ENCODE results near the gene CLDN20. TPM values are rescaled to one million over a fixed set of nuclear protein-coding genes. Genes with fewer than 3 reads are reported as not detected.

The CLDN20 gene
- total and polyA plus RNA-seq, 10 of the 15 experiments (the other 5 are each of a cell fraction or from before 2014, with no cell fraction given), result 0.13 to 0.23 TPM; not detected in 8

DNA sequence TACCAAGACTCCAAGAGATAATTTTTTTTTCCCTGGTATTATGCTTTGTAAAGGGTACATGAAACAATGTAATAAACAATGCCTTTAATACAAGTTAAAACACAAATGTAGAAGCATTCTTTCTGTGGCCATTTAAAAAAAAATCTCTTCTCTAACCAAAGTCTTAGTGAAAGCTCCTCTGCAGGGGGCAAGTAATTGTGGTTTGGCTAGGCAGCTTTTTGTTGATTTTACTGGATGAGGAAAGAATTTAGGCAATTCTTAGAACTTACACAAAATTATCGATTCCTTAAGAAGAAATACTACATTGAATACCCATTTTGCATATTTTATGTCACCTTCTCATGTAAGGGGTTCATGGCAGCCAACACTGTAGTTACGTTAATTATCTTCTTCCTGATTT lies 38.1 kb downstream of the CLDN20 start:
- 100% methylated on average over 2 of the region's 2 CpGs for WGBS (ENCODE audit: insufficient coverage, insufficient replicate concordance, low lambda C conversion rate, missing lambda C conversion rate)
- ChIA-PET CTCF (interaction anchor here (1.2 to 1.3 kb wide), 2 partner anchors 24 to 33 kb away, joined by 3 read pairs; no protein-coding TSS in a partner anchor), SMC1A (ENCODE audit: uncharacterized antibody, unreplicated experiment) (interaction anchor here (0.8 to 2.7 kb wide), 5 partner anchors 9 to 53 kb away, joined by 3 to 7 read pairs (median 3); no protein-coding TSS in a partner anchor), RAD21 (ENCODE audit: unreplicated experiment) (no interaction called here), POLR2A (interaction anchor here (1.1 kb wide), 1 partner anchor 12 kb away, joined by 3 read pairs; the partner anchor contains the start of gene TFB1M)
- H4K20me1 ChIP-seq (ENCODE audit: control insufficient read depth, insufficient read depth), result no peaks in the 10 kb centered on the region
- BruUV-seq (replicated peaks), result no TSS peak
- no peaks in the 10 kb centered on the region for H3K79me2 ChIP-seq (ENCODE audit: control insufficient read depth, insufficient read depth, low read length)
- H2AFZ ChIP-seq (ENCODE audit: control insufficient read depth, low read depth, low read length), result no peak overlapping the region
- TF ChIP-seq RAD51 (IDR thresholded peaks at IDR 0.05), result no peak
- no peak for FAIRE-seq
- intact Hi-C loops (cut with micrococcal nuclease; ENCODE audit: unreplicated experiment), result no loop called here
- no peak overlapping the region for H3K27ac ChIP-seq (ENCODE audit: control insufficient read depth, insufficient read depth)
- H3K9ac ChIP-seq (ENCODE audit: control insufficient read depth, insufficient read depth, low read length), result no peak overlapping the region
- DNase-seq (ENCODE audit: low read depth, low spot score), result no peak
- H3K4me3 ChIP-seq, result no peak overlapping the region
- no peak overlapping the region for H3K4me2 ChIP-seq (ENCODE audit: control insufficient read depth, insufficient read depth)
- H3K36me3 ChIP-seq (ENCODE audit: control insufficient read depth in 2 of 2, insufficient read depth in 2 of 2, low read length in 1 of 2), result peaks cover 2 to 7% of the 10 kb centered on the region in 2 experiments; a peak in 3 of 4 replicates
- no peak for ATAC-seq
- H3K9me3 ChIP-seq (replicated peaks; ENCODE audit: control insufficient read depth, insufficient read depth, low read length), result no peaks in the 10 kb centered on the region; the same call in 2 of the 3 replicates
- H3K27me3 ChIP-seq (replicated peaks in 1 of 2; ENCODE audit: control insufficient read depth in 2 of 2, insufficient read depth in 2 of 2, low read length in 1 of 2), result no peaks in the 10 kb centered on the region
- in situ Hi-C loops (cut with MboI), result no loop called here
- no peaks in the 10 kb centered on the region for H3K4me1 ChIP-seq (ENCODE audit: control insufficient read depth, insufficient read depth, low read length)

DNA sequence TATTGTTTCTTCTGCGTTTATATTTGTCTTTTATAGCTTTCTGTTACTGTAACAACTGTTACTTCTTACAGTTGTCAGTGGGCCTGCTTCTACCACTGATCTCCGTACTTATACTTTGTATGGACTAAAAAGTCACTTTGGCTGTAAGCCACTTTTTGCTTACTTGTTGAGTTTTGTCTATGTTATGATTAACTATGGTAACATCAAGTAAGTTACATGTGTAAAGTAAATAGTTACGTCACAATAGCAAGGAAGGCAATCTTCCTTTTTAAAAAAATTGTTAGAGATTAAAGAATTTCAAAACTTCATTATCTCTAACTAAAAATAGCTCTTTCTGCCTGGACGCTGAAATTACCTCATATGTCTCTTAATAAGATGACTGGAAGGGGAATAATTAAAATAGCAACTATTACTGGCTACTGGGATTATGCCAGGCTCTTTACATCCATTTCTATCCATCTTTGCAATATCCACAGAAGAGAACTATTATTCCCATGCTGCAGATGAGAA lies 39.6 kb downstream of the CLDN20 start:
- Histone ChIP-seq H3K9me3 (replicated peaks; ENCODE audit: control insufficient read depth, insufficient read depth, low read length) (no peaks in the 10 kb centered on the region; the same call in 2 of the 3 replicates), H2AFZ (ENCODE audit: control insufficient read depth, low read depth, low read length) (no peak overlapping the region), H3K4me2 (ENCODE audit: control insufficient read depth, insufficient read depth) (no peak overlapping the region), H4K20me1 (ENCODE audit: control insufficient read depth, insufficient read depth) (no peaks in the 10 kb centered on the region), H3K4me1 (ENCODE audit: control insufficient read depth, insufficient read depth, low read length) (no peaks in the 10 kb centered on the region), H3K79me2 (ENCODE audit: control insufficient read depth, insufficient read depth, low read length) (no peaks in the 10 kb centered on the region), H3K4me3 (no peak overlapping the region), H3K27ac (ENCODE audit: control insufficient read depth, insufficient read depth) (no peak overlapping the region), H3K27me3 (replicated peaks in 1 of 2; ENCODE audit: control insufficient read depth in 2 of 2, insufficient read depth in 2 of 2, low read length in 1 of 2) (no peaks in the 10 kb centered on the region), H3K9ac (ENCODE audit: control insufficient read depth, insufficient read depth, low read length) (no peak overlapping the region), H3K36me3 (ENCODE audit: control insufficient read depth in 2 of 2, insufficient read depth in 2 of 2, low read length in 1 of 2) (peaks cover 0 to 3% of the 10 kb centered on the region in 2 experiments; a peak in 3 of 4 replicates)
- in situ Hi-C loops (cut with MboI) (no loop called here), intact Hi-C loops (cut with micrococcal nuclease; ENCODE audit: unreplicated experiment) (no loop called here)
- DNase-seq (ENCODE audit: low read depth, low spot score), result no peak
- no peak for FAIRE-seq
- BruUV-seq (replicated peaks), result no TSS peak
- RAD21 ChIA-PET (ENCODE audit: unreplicated experiment), result no interaction called here
- WGBS (ENCODE audit: insufficient coverage, insufficient replicate concordance, low lambda C conversion rate, missing lambda C conversion rate), result 97% methylated on average over 4 of the region's 4 CpGs
- SMC1A ChIA-PET (ENCODE audit: uncharacterized antibody, unreplicated experiment), result interaction anchor here (1.1 to 1.8 kb wide), 4 partner anchors 10 to 26 kb away, joined by 4 to 5 read pairs (median 4); no protein-coding TSS in a partner anchor
- POLR2A ChIA-PET, result no interaction called here
- CTCF ChIA-PET, result interaction anchor here (0.8 to 1.2 kb wide), 5 partner anchors 9 to 376 kb away, joined by 3 to 4 read pairs (median 4); no protein-coding TSS in a partner anchor
- TF ChIP-seq POLR2AphosphoS2 (IDR thresholded peaks at IDR 0.05; ENCODE audit: low read depth, low read length), result no peak
- TF ChIP-seq SP1 (IDR thresholded peaks at IDR 0.05; ENCODE audit: low read depth, low read length), result no peak
- no peak for TF ChIP-seq WRNIP1 (IDR thresholded peaks at IDR 0.05; ENCODE audit: borderline replicate concordance, low read depth, low read length)
- no peak for TF ChIP-seq MTA3 (IDR thresholded peaks at IDR 0.05; ENCODE audit: borderline replicate concordance, low read length)
- no peak for TF ChIP-seq CEBPB (IDR thresholded peaks at IDR 0.05; ENCODE audit: borderline replicate concordance in 1 of 2, low read depth in 2 of 2, low read length in 2 of 2)
- no peak for ATAC-seq

Data from GM12878 (cell line).